ENCODE data around the gene HERC2. TPM values are rescaled to one million over a fixed set of nuclear protein-coding genes. Genes with fewer than 3 reads are reported as not detected.
"Not testable (repeated sequence)": the region's sequence is repeated elsewhere in the genome, so short reads cannot be mapped to it uniquely, and the experiment has no call there.

HERC2 gene
- total RNA-seq, 1 donor from 2014 or later = 40.3 TPM

- DNase-seq (ENCODE audit: low read depth in 2 of 2) = no peak
Measured at GRCh38 chr15:28131400-28131799, 190.6 kb downstream of the HERC2 start.

GRCh38 chr15:28130651-28131050, 191.3 kb downstream of the HERC2 start:
- DNase-seq (ENCODE audit: low read depth in 2 of 2) = no peak

- DNase-seq (ENCODE audit: low read depth in 2 of 2) = no peak
Measured at GRCh38 chr15:28129231-28129848, 192.6 kb downstream of the HERC2 start.

GRCh38 chr15:28128031-28128430, 193.9 kb downstream of the HERC2 start:
- DNase-seq (ENCODE audit: low read depth in 2 of 2) = no peak

- DNase-seq (ENCODE audit: low read depth in 2 of 2) = no peak
Measured at GRCh38 chr15:28127036-28127435, 194.9 kb downstream of the HERC2 start.

GRCh38 chr15:28125673-28126651, 196.0 kb downstream of the HERC2 start:
- peak; percentile 67 to 73 for DNase-seq (ENCODE audit: low read depth in 2 of 2)

- no peak for DNase-seq (ENCODE audit: low read depth in 2 of 2)
Measured at GRCh38 chr15:28124841-28125240, 197.1 kb downstream of the HERC2 start.

GRCh38 chr15:28123408-28124023, 198.5 kb downstream of the HERC2 start:
- DNase-seq (ENCODE audit: low read depth in 2 of 2) = peak; percentile 61 to 80

- DNase-seq (ENCODE audit: low read depth in 2 of 2) = no peak
Measured at GRCh38 chr15:28122038-28122949, 199.7 kb downstream of the HERC2 start.

- not testable (repeated sequence) for DNase-seq (ENCODE audit: low read depth in 2 of 2)
Measured at GRCh38 chr15:28121577-28121976, 200.4 kb downstream of the HERC2 start.

- DNase-seq (ENCODE audit: low read depth in 2 of 2) = no peak
Measured at GRCh38 chr15:28120359-28120640, 201.7 kb downstream of the HERC2 start.

GRCh38 chr15:28118531-28118930, 203.4 kb downstream of the HERC2 start:
- no peak for DNase-seq (ENCODE audit: low read depth in 2 of 2)

GRCh38 chr15:28118083-28118482, 203.9 kb downstream of the HERC2 start:
- DNase-seq (ENCODE audit: low read depth in 2 of 2) = no peak

GRCh38 chr15:28117432-28117990, 204.5 kb downstream of the HERC2 start:
- DNase-seq (ENCODE audit: low read depth in 2 of 2) = no peak

- no peak for DNase-seq (ENCODE audit: low read depth in 2 of 2)
Measured at GRCh38 chr15:28116521-28117431, 205.2 kb downstream of the HERC2 start.

- no peak for DNase-seq (ENCODE audit: low read depth in 2 of 2)
Measured at GRCh38 chr15:28115871-28116270, 206.1 kb downstream of the HERC2 start.

GRCh38 chr15:28114721-28115622, 207.0 kb downstream of the HERC2 start:
- DNase-seq (ENCODE audit: low read depth in 2 of 2) = no peak

- no peak for DNase-seq (ENCODE audit: low read depth in 2 of 2)
Measured at GRCh38 chr15:28114114-28114455, 207.9 kb downstream of the HERC2 start.
